ENCODE measurements around the gene ITFG1. TPM values are rescaled to one million over a fixed set of nuclear protein-coding genes. Genes with fewer than 3 reads are reported as not detected.
"Not testable (repeated sequence)": the region's sequence is repeated elsewhere in the genome, so short reads cannot be mapped to it uniquely, and the experiment has no call there.

ITFG1 gene
- total RNA-seq, 1 experiment from 2014 or later: 38.2 TPM

DNA sequence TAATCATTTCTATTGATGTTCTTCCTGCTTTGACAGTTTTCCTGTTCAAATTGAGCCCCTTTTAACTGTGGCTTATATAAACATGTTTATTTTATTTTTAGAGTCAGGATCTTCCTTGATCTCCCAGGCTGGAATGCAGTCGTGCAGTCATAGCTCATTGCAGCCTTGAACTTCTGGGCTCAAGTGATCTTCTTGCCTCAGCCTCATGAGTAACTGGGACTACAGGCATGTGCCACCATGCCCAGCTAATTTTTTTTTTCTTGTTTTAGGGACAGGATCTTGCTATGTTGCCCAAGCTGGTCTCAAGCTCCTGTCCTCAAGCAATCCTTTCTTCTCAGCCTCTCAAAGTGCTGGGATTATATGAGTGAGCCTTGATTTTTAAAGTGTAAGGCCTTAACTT is 14.9 kb upstream of the ITFG1 start:
- Histone ChIP-seq H3K36me3 (ENCODE audit: control insufficient read depth, insufficient read depth, low read length) (no peaks in the 10 kb centered on the region), H3K4me1 (no peaks in the 10 kb centered on the region), H3K27me3 (replicated peaks; ENCODE audit: control insufficient read depth, insufficient read depth, low read length) (no peaks in the 10 kb centered on the region), H3K9me3 (no peaks in the 10 kb centered on the region), H3K4me3 (ENCODE audit: low read depth, low read length) (no peak overlapping the region)
- no peaks in the 10 kb centered on the region for H3K4me1 Mint-ChIP-seq (ENCODE audit: low read depth, unreplicated experiment)
- no peaks in the 10 kb centered on the region for H3K9me3 Mint-ChIP-seq (ENCODE audit: unreplicated experiment)
- no peak overlapping the region for H3K4me3 Mint-ChIP-seq (ENCODE audit: unreplicated experiment)
- H3K27ac Mint-ChIP-seq (ENCODE audit: unreplicated experiment): no peak overlapping the region
- BruUV-seq (replicated peaks): no TSS peak
- ChIA-PET CTCF (no interaction called here), POLR2A (no interaction called here)
- no peaks in the 10 kb centered on the region for H3K27me3 Mint-ChIP-seq (ENCODE audit: insufficient read depth, unreplicated experiment)
- peaks cover 6% of the 10 kb centered on the region for H3K36me3 Mint-ChIP-seq (ENCODE audit: insufficient read depth, unreplicated experiment)
- TF ChIP-seq, protein P1, sequence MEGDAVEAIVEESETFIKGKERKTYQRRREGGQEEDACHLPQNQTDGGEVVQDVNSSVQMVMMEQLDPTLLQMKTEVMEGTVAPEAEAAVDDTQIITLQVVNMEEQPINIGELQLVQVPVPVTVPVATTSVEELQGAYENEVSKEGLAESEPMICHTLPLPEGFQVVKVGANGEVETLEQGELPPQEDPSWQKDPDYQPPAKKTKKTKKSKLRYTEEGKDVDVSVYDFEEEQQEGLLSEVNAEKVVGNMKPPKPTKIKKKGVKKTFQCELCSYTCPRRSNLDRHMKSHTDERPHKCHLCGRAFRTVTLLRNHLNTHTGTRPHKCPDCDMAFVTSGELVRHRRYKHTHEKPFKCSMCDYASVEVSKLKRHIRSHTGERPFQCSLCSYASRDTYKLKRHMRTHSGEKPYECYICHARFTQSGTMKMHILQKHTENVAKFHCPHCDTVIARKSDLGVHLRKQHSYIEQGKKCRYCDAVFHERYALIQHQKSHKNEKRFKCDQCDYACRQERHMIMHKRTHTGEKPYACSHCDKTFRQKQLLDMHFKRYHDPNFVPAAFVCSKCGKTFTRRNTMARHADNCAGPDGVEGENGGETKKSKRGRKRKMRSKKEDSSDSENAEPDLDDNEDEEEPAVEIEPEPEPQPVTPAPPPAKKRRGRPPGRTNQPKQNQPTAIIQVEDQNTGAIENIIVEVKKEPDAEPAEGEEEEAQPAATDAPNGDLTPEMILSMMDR (IDR thresholded peaks at IDR 0.05; ENCODE audit: insufficient read depth in 1 of 2, low read depth in 1 of 2, low read length in 1 of 2, severe bottlenecking in 1 of 2, unreplicated experiment in 1 of 2): no peak
- no peak for DNase-seq
- intact Hi-C loops (cut with micrococcal nuclease; ENCODE audit: unreplicated experiment): no loop called here

DNA sequence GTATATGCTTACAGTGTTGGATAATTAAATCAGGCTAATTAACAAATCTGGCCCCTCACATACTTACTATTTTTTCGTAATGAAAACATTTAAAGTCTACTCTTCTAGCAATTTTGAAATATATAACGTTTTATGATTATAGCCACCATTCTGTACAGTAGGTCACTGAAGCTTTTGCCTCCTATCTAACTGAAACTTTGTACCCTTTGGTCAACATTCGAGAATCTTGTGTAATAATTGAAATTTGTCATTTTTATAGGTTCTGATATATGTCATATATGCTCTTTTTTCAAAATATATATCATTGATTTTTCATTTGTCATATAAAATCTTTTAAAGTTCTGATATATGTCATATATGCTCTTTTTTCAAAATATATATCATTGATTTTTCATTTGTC is 12.9 kb upstream of the ITFG1 start:
- CTCF ChIA-PET: no interaction called here
- POLR2A ChIA-PET: no interaction called here

DNA sequence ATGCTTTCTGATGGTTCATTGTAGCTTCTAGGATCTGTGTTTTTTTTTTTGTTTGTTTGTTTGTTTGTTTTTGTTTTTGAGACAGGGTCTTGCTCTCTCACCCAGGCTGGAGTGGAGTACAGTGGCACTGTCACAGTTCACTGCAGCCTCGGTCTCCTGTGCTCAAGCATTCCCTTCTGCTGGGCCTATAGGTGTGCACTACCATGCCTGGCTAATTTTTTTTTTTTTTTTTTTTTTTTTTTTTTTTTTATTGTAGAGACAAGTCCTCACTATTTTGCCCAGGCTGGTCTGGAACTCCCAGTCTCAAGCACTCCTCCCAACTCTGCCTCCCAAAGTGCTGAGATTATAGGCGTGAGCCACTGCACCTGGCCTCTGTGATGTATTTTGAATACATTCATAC is 12.1 kb upstream of the ITFG1 start:
- H3K9me3 Mint-ChIP-seq (ENCODE audit: unreplicated experiment); BruUV-seq (replicated peaks); H3K4me3 Mint-ChIP-seq (ENCODE audit: unreplicated experiment); H3K27ac Mint-ChIP-seq (ENCODE audit: unreplicated experiment); H3K36me3 ChIP-seq (ENCODE audit: control insufficient read depth, insufficient read depth, low read length); H3K36me3 Mint-ChIP-seq (ENCODE audit: insufficient read depth, unreplicated experiment); H3K9me3 ChIP-seq; H3K27me3 ChIP-seq (replicated peaks; ENCODE audit: control insufficient read depth, insufficient read depth, low read length); H3K4me3 ChIP-seq (ENCODE audit: low read depth, low read length); CTCF ChIA-PET; intact Hi-C loops (cut with micrococcal nuclease; ENCODE audit: unreplicated experiment); H3K27me3 Mint-ChIP-seq (ENCODE audit: insufficient read depth, unreplicated experiment); DNase-seq; POLR2A ChIA-PET: not testable (repeated sequence)
- H3K4me1 ChIP-seq: peaks cover 10% of the 10 kb centered on the region; the same call in 1 of the 2 replicates
- H3K4me1 Mint-ChIP-seq (ENCODE audit: low read depth, unreplicated experiment): peaks cover 11% of the 10 kb centered on the region

More for the DNA sequence above, 12.9 kb upstream of the ITFG1 start:
- intact Hi-C loops (cut with micrococcal nuclease; ENCODE audit: unreplicated experiment): no loop called here
- Histone ChIP-seq H3K27me3 (replicated peaks; ENCODE audit: control insufficient read depth, insufficient read depth, low read length) (no peaks in the 10 kb centered on the region), H3K4me1 (peaks cover 3% of the 10 kb centered on the region; the same call in 1 of the 2 replicates), H3K4me3 (ENCODE audit: low read depth, low read length) (no peak overlapping the region), H3K9me3 (no peaks in the 10 kb centered on the region), H3K36me3 (ENCODE audit: control insufficient read depth, insufficient read depth, low read length) (no peaks in the 10 kb centered on the region)
- no peak overlapping the region for H3K27ac Mint-ChIP-seq (ENCODE audit: unreplicated experiment)
- peaks cover 4% of the 10 kb centered on the region for H3K4me1 Mint-ChIP-seq (ENCODE audit: low read depth, unreplicated experiment)
- BruUV-seq (replicated peaks): no TSS peak
- DNase-seq: no peak
- H3K27me3 Mint-ChIP-seq (ENCODE audit: insufficient read depth, unreplicated experiment): no peaks in the 10 kb centered on the region
- H3K9me3 Mint-ChIP-seq (ENCODE audit: unreplicated experiment): no peaks in the 10 kb centered on the region
- TF ChIP-seq, protein P1 (IDR thresholded peaks at IDR 0.05; ENCODE audit: insufficient read depth in 1 of 2, low read depth in 1 of 2, low read length in 1 of 2, severe bottlenecking in 1 of 2, unreplicated experiment in 1 of 2): no peak
- H3K36me3 Mint-ChIP-seq (ENCODE audit: insufficient read depth, unreplicated experiment): peaks cover 6% of the 10 kb centered on the region
- H3K4me3 Mint-ChIP-seq (ENCODE audit: unreplicated experiment): no peak overlapping the region

DNA sequence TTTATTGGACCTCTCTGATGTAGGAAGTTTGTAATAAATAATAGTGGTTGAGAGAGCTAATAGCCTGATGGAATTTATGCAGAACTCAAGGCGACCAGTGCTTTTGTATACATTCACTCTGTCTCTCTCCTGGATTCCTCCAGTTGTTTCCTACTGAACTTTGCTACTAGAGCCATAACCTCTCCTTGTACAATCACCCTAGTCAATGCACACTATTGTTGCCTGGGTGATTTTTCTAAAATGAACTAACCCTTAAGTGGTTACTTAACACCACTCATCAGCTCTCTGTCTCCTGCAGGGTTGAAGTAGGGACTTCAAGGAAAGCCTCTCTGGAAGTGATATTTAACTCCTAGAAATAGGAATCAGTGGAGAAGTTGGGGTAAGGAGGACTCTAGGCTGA is 9.9 kb upstream of the ITFG1 start:
- Mint-ChIP-seq H3K4me3 (ENCODE audit: unreplicated experiment) (no peak overlapping the region), H3K27me3 (ENCODE audit: insufficient read depth, unreplicated experiment) (no peaks in the 10 kb centered on the region), H3K27ac (ENCODE audit: unreplicated experiment) (no peak overlapping the region), H3K36me3 (ENCODE audit: insufficient read depth, unreplicated experiment) (no peaks in the 10 kb centered on the region), H3K4me1 (ENCODE audit: low read depth, unreplicated experiment) (peaks cover 22% of the 10 kb centered on the region), H3K9me3 (ENCODE audit: unreplicated experiment) (no peaks in the 10 kb centered on the region)
- TF ChIP-seq, protein P1 (IDR thresholded peaks at IDR 0.05; ENCODE audit: insufficient read depth in 1 of 2, low read depth in 1 of 2, low read length in 1 of 2, severe bottlenecking in 1 of 2, unreplicated experiment in 1 of 2): no peak
- DNase-seq: no peak
- intact Hi-C loops (cut with micrococcal nuclease; ENCODE audit: unreplicated experiment): no loop called here
- ChIA-PET CTCF (no interaction called here), POLR2A (no interaction called here)
- no TSS peak for BruUV-seq (replicated peaks)
- H3K4me3 ChIP-seq (ENCODE audit: low read depth, low read length): no peak overlapping the region
- peaks cover 22% of the 10 kb centered on the region for H3K4me1 ChIP-seq
- no peaks in the 10 kb centered on the region for H3K27me3 ChIP-seq (replicated peaks; ENCODE audit: control insufficient read depth, insufficient read depth, low read length)
- H3K9me3 ChIP-seq: no peaks in the 10 kb centered on the region
- H3K36me3 ChIP-seq (ENCODE audit: control insufficient read depth, insufficient read depth, low read length): no peaks in the 10 kb centered on the region
